HG03103 (cell line): Measurements from ENCODE around the gene PAPSS1.
"Not testable (repeated sequence)": the region's sequence is repeated elsewhere in the genome, so short reads cannot be mapped to it uniquely, and the experiment has no call there.

ENCODE experiments used
- ATAC-seq: cut with Tn5 transposase; IDR thresholded peaks from one replicate; pipeline ENCODE4 v1.9.1; 2021; ENCODE audit warnings: low read depth; ENCODE audit not compliant: unreplicated experiment

The PAPSS1 gene

DNA sequence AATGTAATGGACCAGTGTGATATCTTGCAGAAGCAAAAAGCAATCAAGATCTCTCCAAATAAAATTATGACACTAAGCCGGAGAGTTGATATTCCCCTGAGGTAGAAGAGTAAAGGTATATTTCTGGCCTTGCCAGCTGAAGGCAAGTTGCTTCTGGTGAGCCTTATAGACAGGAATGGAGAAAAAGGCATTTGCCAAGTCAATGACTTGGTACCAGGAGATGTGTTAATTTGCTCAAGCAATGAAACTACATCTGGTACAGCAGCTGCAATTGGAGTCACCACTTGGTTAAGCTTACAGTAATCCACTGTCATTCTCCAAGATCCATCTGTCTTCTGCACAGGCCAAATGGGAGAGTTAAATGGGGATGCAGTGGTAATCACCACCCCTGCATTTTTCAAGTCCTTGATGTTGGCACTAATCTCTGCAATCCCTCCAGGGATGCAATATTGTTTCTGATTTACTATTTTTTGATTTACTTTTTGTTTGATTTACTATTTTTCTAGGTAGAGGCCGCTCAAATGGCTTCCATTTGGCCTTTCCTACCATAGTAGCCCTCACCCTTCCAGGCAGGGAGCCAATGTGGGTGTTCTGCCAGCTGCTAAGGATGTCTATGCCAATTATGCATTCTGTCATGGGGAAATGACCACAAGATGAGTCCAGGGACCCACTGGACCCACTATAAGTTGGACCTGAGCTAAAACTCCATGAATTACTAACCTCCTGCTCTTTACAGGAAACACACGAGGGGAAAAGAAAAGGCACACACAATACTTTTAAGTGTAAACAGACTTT, 6.3 kb upstream of the PAPSS1 start:
- ATAC-seq = not testable (repeated sequence)

DNA sequence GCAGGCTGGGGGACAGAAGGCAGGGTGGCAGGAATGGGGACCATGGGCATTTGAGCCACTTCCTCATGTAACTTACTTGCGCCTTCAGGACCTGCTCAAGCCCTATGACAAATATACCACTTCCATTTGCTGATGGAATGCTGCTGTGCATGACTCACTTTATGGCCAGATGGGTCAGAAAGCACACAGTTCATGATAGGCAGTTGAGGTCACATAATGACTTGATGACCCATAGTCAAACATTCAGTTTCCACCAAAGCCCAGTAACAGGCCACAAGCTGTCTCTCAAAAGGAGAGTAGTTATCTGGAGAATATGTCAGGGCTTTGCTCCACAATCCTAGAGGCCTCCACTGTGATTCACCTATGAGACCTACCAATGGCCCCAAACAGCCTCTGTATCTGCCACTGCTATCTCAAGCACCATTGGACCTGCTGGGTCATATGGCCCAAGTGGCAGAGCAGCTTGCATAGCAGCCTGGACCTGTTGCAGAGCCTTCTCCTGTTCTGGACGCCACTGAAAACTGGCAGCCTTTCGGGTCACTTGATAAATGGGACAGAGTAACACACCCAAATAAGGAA, 5.3 kb upstream of the PAPSS1 start:
- ATAC-seq = no peak

DNA sequence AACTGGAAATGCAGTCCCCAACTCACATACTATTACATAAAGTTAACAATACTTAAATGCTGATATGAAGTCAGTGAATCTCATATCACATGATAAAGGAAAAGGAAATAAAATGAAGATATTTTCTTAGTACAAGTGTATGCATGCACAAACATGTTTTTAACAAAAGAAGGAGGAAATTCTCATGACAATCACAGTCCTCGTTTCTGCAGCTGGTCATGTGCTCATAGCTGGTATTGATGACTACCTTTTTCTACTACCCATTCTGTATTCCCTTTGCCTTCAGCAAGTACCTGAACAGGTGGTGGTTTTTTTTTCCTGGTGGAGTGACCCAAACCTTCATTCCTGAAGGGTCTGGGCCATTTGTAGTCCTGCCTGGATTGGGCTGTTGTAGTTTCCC, 3.3 kb upstream of the PAPSS1 start:
- not testable (repeated sequence) for ATAC-seq

DNA sequence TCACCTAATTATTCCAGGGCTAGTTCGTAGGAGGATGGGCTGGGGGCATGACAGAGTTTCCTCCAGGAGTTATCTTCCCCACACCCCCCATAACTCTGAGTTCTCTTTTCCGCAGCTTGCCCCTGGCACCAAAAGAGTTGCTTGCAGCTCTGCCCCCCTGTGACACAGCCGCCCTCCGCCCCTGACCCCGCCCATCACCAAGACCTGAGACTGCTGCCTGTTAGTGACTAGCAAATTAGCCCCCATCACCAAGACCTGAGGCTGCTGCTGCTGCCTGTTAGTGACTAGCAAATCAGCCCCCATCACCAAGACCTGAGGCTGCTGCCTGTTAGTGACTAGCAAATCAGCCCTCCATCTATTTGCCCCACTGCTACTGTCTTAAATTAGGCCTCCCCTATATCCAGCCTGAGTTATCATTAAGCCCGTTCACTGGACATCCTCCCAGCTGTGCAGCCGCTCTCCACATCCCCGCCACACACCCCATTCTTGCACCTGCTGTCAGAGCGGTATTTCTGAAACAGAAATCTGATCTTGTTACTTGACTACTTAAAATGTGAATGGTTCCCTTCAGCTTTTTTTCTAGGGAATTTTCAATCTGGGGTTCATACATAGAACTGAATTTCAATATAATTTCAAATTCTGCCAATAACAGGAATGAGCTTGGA, 1.5 kb upstream of the PAPSS1 start:
- no peak for ATAC-seq

DNA sequence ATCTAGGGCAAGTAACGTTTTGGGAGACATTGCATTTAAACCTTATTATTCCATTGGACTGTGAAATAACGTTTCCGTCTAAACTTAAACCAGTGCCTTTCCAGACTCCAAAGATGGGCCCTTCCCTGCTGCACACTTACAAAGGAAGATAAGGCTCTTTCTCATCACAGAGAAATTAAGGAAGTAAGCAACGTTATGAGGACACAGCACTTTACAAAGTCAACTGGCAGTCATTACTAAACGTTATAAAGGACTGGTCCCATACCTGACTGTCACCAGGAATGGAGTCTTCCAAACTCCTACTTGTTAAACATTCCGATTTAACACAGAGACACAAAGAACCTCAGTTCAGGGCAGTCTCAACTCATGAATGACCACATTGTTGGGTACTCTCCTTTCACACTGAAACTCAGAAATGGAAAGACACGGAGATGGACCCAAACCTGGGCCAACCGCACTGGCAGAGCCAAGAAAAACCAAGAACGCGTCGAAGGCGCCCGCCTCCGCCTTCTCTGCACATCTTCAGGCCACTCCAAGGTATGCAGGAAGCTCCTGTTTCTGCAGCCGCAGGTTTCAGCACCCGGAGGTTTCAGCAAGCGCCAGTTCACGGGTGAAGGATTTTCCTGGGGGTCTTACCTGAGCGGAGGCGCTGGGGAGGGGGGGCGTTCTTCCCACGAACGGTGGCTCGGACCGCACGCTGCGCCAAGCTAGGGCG, 670 bp downstream of the PAPSS1 start:
- peak; percentile 3 for ATAC-seq

DNA sequence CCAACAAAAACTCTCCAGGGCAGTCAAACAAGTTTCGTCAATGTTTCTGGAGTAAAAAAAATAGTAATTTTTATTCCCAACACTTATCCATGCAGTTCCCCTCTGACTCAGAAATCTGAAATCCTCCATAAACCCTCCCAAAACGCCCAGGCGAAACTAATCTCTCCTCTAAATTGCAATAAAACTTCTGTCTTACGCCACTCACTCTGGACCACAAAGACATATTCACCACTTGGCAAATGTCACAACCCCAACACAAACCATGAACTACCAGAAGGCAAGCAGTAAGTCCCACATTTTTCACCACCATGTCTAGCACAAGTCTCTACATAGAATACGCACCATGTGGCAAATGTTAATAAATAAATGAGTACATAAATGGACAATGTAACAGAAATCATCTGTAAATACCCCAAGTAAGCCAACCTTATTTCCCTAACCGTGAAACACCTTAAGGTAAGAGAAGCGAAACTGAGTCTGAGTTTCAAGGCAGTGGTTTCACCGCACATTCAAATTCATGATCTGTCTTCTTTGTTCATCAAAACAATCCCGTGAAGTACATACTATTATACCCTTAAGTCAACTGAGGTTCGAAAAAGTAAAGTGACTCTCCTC, 1.6 kb downstream of the PAPSS1 start:
- ATAC-seq = peak; percentile 24

DNA sequence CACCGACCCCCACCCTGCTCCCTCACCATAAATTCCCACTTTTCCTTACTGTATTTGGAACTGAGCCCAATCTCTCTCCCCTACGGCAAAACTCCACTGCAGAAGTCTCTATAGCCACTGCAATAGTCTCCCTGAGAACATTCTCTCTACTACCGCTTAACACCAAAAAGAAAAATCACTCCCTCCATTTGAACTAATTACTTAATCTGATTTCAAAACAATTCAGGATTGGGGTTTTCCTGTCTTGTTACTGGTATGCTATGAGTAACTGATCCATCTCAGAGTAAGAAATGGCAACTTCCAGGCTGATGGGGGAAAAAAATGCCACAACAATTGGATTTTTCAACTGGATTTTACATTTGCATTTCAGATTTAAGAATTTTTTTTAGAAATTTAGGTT, 5.8 kb downstream of the PAPSS1 start:
- ATAC-seq = no peak

DNA sequence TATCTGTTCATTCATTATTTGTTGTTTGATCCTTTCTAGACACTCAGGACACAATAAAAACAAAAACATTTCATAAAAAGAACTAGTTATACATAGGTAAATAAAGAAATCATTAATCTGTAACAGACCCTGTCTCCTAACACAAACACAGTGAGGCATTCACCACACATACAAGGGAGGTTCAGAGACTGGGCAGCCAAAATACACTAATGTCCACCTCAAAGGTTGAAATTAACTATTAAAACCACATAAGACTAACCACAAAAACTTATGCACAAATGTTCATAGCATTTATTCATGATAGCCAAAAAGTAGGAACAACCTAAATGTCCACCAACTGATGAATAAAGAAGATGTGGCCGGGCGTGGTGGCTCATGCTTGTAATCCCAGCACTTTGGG, 7.8 kb downstream of the PAPSS1 start:
- ATAC-seq = no peak

DNA sequence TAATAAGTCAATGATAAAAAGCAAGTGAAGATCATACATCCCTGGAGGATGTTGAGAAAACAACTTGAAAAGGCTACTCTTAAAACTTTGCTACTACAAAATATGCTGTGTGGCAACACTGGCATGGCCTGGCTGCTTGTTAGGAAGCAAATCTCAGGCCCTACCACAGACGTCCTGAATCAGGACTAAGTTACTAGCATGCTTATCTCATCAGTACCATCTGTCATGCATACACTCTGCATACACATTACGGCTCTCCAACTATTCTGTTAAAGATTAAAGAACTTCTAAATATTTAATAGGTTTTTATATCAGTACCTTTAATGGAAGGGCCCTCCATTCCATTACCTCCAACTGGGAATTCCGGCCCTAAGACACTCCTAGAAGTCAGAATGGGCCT, 8.2 kb downstream of the PAPSS1 start:
- ATAC-seq = no peak

DNA sequence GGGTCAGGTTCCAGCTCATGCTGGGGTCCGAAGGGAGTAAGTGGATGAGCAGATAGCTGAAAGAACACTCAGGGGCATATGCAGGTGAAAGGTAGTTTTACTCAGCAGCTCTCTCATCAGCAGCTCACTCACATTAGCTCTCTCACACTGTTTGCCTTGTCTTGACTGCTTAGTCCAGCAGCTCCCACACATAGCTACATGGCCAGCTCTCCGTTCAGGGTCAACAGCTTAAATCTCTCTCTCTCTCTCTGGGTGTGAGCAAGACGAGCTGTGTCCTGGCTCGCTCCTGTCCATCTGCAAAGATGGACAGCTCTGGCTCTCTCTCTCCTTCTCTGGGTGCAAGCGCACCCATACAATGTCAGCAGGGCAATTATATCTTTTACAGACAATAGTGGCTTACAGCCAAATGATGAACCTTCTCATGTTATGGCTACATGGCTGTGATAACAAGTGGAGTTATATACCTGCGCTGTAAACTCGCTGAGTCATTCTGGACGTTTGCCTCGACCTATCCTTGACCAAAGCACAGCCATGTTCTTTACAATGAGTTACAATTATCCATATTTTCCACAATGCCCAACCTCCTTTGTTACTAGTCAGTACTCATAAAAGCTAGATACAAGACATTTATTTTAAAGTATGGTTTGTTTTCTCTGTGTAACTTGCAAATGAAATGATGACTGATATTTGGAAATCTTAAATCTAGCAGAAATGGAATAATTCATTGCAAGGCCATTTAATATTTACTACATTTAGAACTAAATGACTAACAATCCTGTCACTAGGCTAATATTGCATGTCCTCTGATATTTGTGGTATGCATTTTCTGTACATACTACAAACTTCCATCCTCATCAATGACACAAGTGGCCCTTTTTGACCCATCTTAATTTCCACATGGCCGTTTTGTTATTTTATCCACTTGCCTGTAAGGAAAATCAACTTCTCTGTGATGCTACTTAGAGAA, 9.3 kb downstream of the PAPSS1 start:
- ATAC-seq = no peak

DNA sequence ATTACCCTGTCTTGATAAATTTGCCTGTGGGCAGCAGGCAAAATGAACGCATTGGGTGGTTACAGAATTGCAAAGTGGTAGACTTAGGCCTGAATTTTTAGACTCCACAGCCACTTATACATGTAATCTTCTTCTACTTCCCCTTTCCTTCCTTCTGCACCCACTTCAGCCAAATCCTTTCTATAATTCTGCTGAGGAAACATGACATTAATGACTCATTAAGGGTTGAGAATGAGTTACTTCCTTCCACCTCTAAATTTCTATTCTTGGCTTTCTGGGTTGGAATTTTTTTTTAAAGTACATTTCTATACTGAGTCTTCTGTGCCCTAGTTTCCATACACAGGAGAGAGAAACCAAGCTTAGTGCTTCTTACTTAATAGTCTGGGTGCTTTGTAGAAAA, 10.1 kb downstream of the PAPSS1 start:
- no peak for ATAC-seq

DNA sequence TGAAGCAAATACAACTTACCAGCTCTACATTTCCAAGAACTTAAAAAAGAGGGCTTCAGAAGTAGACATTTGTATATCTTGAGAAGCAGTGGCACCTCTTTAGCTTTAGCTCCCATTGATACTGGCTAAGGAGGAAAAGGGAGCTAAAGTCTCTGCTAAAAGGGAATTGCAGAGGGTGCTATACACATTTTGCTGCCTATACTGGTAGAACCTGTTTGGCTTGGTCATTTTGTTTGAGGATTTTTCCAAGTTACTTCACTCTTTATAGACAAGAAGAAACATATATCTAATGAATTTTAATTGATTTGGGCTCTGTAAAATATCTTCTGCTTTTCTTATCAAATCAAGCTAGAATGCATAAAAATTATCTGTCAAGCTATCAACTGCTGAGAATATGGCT, 11.8 kb downstream of the PAPSS1 start:
- no peak for ATAC-seq

DNA sequence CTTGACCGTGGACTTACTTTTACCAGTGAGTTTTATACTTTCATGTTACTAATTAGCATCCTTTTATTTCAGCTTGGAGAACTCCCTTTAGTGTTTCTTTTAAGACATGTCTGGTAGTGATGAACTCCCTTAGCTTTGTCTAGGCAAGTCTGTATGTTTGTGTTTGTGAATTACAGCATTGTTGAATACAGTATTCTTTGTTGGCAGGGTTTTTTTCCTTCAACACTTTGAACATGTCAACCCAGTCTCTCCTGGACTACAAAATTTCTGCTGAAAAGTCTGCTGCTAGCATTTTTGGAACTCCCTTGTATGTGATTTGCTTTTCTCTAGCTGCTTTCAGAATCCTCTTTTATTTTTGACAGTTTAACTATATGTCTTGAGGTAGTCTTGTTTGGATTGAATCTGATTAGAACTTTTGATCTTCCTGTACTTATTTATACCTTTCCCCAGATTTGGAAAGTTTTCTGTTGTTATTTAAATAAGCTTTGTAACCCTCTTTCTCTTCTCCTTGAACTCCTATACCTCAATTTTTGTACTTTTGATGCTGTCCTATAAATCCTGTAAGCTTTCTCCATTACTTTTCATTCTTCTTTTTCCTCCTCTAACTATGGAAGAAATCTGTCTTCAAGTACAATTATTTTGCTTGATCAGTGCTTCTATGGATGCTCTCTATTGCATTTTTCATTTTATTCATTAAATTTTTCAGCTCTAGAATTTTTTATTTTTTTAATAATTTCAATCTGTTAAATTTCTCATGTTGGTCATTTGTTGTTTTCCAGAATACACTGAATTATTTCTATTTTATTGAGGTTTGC, 14.1 kb downstream of the PAPSS1 start:
- no peak for ATAC-seq

DNA sequence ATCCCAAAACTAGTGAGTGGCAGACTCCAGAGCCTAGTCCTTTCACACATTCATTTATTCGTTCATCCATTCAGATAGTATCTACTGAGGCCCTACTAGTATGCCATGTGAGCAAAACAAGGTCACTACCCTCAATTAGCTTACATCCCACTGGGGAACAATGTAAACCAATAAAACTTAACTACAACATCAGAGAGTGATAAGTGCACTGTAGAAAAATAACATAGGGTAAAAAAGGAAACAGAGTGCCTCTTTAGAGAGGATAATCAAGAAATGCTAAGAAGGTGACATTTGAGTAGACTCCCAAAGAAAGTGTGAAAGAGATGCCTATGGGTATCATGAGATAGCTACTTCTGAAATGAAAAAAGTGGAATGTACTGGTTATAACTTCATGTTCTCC, 18.5 kb downstream of the PAPSS1 start:
- no peak for ATAC-seq

DNA sequence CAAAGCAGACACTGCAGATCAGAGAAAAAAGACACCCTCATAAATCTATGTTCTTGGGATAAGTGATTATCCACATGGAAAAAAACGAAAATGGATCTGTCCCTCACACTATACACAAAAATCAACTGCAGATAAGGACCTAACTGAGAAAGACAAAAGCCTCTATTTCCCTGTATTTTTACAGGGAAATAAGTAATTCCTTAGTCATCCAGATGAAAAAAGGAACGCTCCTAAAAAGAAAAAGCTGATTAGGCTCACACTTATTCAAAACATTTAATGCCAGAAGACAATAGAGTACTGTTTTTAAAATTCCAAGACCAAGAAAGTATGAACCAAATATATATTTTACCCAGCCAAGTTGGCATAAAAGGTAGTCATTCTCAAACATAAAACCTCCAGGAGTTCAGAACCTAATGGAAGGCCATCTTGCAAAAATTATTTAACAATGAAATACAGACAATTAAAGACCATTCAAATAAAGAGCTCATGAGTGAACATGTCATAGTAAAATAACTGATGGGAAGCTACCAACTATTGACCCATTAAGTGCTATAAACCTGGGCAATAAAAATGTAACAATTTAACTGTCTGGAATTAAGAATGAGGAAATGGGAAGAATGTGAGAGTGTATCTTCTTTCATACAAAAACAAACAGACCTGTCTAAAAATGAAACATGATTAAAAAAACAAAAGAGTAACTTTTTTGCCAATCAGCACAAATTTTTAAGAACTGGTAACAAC, 20.4 kb downstream of the PAPSS1 start:
- no peak for ATAC-seq

DNA sequence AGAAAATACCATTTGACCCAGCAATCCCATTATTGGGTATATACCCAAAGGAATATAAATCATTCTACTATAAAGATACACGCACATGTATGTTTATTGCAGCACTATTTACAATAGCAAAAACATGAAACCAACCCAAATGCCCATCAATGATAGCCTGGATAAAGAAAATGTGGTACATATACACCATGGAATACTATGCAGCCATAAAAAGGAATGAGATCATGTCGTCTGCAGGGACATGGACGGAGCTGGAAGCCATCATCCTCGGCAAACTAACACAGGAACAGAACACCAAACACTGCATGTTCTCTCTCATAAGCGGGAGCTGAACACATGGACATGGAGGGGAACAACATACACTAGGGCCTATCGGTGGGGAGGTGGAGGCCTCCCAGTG, 23.8 kb downstream of the PAPSS1 start:
- ATAC-seq = not testable (repeated sequence)

DNA sequence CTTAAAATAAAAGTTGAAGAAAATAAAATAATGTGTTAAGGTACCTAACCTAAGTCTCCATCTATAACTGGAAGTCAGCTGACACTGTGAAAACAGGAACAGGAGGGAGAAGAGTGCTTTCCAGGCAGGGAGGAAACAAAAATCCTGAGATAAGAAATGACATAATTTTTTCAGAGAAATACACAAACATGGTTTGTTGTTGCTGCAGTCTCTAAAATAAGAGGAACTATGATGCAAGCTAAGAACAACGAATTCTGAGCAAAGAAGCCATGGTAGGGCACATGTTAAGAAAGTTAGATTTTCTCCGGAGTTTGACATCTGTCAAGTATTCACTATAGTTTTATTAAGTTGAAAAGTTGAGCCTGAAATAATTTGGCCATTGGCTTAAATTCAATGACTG, 26.9 kb downstream of the PAPSS1 start:
- ATAC-seq = no peak

DNA sequence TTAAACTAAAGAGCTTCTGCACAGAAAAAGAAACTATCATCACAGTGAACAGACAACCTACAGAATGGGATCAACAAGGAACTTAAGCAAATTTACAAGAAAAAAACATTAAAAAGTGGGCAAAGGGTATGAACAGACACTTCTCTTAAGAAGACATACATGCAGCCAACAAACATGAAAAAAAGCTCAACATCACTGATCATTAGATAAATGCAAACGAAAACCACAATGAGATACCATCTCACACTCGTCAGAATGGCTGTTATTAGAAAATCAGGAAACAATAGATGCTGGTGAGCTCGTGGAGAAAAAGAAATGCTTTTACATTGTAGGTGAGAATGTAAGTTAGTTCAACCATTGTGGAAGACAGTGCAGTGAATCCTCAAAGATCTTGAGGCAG, 27.8 kb downstream of the PAPSS1 start:
- ATAC-seq = no peak
